Endometrial microvascular endothelial cells (primary cell): ENCODE results near the gene SEC24D. TPM values are rescaled to one million over a fixed set of nuclear protein-coding genes. Genes with fewer than 3 reads are reported as not detected.

Source experiments
- in situ Hi-C: cut with HindIII; loops from 2 replicates; pipeline ENCODE4 v1.10.0; 2017; ENCODE audit warnings: low sequenced_read_pairs, low pct_unique_long_range_greater_than_20kb; ENCODE audit errors: inconsistent ontology term
- total RNA-seq: library from RNA; depleted of rRNA; stranded (reverse); fragments of >200 nt; gene quantifications from one replicate; pipeline ENCODE4 v1.2.3, GENCODE V29; 2015; ENCODE audit errors: inconsistent ontology term

Gene SEC24D
- total RNA-seq, 1 donor from 2014 or later, result 79.9 TPM

DNA sequence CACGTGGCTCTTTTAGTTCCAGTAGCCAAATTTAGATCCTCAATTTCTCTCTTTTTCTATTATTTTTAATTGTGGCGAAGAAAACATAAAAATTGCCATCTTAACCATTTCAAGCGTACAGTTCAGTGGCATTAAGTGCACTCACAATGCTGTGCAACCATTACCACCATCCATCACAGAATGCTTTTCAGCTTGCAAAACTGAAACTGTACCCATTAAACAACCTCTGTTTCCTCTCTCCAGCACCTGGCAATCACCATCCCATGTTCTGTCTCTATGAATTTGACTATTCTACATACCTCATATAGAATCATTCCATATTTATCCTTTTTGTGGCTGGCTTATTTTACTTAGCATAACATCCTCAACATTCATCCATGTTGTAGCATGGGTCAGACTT is 75.8 kb downstream of the SEC24D start:
- in situ Hi-C loops, result no loop called here

DNA sequence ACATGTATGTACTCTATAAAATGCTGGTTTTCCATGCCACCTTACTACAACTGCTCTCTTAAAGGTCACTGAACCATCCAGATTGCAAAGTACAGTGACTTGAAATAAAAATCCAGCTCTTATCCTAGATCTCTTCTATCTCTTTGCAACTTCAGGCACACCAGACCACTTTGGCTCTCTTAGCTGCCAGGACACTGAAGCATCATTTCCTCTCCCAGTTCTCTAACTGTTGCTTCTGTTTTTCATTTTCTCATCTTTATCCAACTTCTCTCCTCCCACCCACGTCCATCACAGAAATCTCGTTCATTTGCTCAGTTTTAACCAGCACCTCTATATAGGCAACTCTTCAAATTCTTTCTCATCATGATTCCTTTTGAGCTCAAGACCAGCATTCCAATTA is 76.4 kb downstream of the SEC24D start:
- in situ Hi-C loops, result no loop called here

DNA sequence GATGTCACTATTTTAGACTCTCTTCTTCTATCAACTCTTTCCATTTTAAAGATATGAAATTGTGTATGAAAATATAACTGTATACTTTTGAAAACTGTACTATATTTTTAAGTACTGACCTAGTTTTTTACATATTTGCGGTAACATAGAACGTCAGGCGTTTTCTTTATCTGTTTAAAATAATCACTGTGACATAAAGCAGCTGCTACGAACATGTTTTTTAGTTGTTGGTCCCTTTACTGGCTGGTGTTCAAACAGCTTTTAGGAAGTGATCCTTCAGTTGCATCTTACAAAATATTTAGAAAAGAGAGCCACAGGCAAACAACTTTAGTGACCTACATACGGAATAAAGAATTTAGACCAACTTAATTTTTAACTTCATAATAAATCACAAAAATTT is 77.6 kb downstream of the SEC24D start:
- in situ Hi-C loops, result no loop called here

DNA sequence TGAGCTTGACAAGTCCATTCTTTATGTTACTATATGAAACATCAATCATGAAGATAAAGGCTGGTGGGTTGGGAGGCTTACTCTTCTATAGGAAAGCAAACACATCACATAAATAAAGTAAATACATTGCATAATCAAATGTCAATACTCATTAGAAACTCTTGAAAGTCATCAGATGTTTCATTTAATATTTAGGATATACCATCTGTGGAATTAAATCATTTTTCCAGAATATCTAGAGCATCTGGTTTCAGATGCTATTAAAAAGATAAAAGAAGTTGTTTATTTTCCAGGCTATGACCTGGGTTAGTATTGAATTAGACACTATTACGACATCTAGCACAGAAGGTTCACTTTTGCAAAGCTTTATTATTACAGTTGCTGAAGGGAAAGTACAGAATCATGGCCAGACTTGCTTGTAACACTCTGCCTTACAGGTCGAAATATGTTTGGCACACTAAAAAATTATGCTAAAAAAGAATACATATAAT is 78.1 kb downstream of the SEC24D start:
- in situ Hi-C loops, result no loop called here

GRCh38 chr4:118756958-118757357 is 79.0 kb downstream of the SEC24D start:
- in situ Hi-C loops, result no loop called here

- in situ Hi-C loops, result no loop called here
Observed at GRCh38 chr4:118756429-118756828, 79.5 kb downstream of the SEC24D start.

GRCh38 chr4:118755438-118756226 is 80.3 kb downstream of the SEC24D start:
- in situ Hi-C loops, result no loop called here

DNA sequence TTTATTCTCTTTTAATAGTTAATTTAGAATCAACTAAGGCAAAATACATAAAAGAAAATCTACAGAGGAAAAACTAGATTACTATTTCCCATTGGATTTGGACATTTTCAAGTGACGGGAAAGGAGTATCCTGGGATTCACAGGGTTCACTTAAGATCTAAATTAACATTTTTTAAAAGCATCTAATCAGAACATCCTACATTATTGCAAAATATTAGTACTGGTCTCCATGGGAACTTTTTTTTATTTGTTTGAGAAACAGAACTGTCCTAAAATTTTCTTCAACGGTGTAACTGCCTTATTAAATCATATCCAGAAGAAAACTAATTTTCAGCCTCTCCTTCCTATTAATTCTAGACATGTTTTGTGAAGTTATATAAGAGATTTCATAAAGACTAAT is 81.0 kb downstream of the SEC24D start:
- in situ Hi-C loops, result no loop called here

GRCh38 chr4:118753685-118754084 is 82.2 kb downstream of the SEC24D start:
- in situ Hi-C loops, result no loop called here

- in situ Hi-C loops, result no loop called here
Observed at GRCh38 chr4:118753096-118753495, 82.8 kb downstream of the SEC24D start.

- in situ Hi-C loops, result no loop called here
Observed at GRCh38 chr4:118752551-118752950, 83.4 kb downstream of the SEC24D start.

- in situ Hi-C loops, result no loop called here
Observed at GRCh38 chr4:118751629-118752323, 84.2 kb downstream of the SEC24D start.

DNA sequence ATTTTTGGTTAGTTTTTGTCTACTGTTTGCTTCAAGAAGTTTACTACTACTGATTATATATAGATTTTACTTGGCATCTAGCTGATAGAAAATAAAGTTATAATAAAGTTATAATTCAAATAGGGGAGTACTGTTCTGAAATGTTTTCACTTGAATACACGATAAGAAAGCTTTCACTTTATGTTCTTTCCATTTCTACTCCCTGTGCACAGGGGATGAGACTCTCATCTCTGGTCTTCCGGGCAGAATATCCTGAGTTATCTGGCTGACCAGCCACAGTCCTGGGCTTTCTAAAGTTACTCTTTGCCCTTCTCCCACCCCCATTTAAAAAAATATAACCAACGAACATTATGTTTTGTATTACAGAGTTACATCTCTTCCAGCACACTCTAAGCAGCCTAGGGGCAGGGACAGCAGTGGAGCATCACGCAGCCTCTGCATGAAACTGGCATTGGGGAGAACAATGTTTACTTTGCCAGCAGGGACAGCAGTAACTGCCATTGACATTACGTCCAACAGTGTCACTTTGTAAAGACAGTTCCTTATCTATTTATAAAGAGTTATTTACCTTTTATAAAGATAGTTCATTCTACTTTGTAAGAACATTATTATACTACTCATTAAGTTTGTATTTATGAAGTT is 86.5 kb downstream of the SEC24D start:
- in situ Hi-C loops, result no loop called here

GRCh38 chr4:118746251-118746919 is 89.5 kb downstream of the SEC24D start:
- in situ Hi-C loops, result no loop called here

GRCh38 chr4:118745357-118745756 is 90.6 kb downstream of the SEC24D start:
- in situ Hi-C loops, result no loop called here

- in situ Hi-C loops, result no loop called here
Observed at GRCh38 chr4:118743867-118744266, 92.1 kb downstream of the SEC24D start.

- in situ Hi-C loops, result no loop called here
Observed at GRCh38 chr4:118742050-118742449, 93.9 kb downstream of the SEC24D start.

DNA sequence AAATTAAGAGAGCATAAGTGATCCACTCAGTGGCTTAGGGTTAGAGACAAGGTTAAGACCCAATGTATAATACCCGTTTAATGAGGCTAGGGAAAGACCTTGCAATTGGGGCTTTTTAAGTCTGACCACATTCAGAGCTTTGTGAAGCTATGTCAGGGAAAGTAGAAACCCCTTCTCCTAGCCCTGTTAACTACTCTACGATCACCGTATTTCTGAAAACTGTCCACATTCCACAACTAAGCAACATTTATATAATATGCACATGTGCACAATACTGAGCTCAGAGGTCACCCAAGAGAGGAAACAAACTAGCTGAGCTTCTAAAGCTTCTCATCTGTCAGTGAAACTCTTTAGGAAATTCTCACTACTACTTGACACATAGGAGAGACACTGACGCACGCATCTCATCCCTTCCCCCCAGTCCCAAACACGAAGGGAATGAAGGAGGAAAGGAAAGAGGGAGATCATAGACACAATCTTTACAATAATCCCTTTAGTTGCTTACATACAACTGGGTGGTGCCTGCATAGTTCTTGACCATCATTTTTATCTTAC is 94.5 kb downstream of the SEC24D start:
- in situ Hi-C loops, result no loop called here

DNA sequence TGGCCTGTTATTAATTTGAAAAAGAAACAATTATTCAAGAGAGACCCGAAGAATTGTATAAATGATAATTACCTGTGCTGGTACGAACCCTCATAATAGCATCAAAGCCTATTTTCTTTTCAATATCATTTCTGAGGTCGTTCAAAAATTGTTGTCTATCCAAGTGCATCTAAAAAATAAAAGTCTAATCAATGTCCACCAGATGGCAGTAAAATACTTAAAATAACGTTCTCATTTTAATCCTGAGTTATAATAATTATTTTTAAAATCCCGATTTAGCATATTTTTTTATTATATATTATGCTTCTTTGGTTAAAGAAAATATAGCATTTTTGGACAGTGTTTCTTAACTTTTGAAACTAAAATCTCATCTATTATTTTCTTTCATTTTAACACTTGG is 95.1 kb downstream of the SEC24D start:
- in situ Hi-C loops, result no loop called here
